Erythroblast (primary cell): ENCODE measurements around the gene NDUFB5.

Experiments used
- GATA1 ChIP-seq: IDR thresholded peaks from 2 replicates; pipeline ENCODE4 v1.6.1; 2011; ENCODE audit warnings: low read depth, mild to moderate bottlenecking, control low read depth, low read length, moderate library complexity
- POLR2A ChIP-seq: IDR thresholded peaks from 2 replicates; pipeline ENCODE4 v1.6.1; 2011; ENCODE audit warnings: mild to moderate bottlenecking, low read length

DNA sequence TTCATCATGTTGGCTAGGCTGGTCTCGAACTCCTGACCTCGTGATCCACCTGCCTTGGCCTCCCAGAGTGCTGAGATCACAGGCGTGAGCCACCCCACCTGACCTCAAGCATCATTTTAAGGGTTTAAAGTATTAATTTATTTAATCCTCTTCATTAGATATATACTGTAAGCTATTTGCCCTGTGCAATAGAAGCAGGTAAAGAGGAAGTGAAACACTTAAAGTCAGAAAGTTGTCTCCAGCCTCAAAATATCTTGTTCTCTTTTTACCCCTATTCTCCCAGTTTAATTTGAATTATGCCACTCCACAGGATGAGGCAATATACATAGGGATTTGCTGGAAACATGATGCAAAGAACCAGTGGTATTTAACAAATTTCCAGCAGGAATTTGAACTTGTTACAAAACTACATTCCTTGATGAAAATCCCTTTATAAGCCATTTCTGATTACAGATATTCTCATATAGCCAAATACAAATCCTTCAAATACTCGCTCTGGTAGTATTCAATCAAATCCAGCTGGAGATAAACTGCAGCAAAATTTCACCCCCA is 2.0 kb downstream of the NDUFB5 start:
- TF ChIP-seq POLR2A (no peak), GATA1 (no peak)
